Sigmoid colon (tissue), 7 donors: Measurements from ENCODE around the gene WIF1. TPM values are rescaled to one million over a fixed set of nuclear protein-coding genes. Genes with fewer than 3 reads are reported as not detected.

Experiments
- DNase-seq: peaks from one replicate; pipeline ENCODE4 v3.0.0-alpha.2; 2019
- H3K27ac ChIP-seq, 4 donors: fragments of 200-600 bp; sonication (generic); one replicate each; pipeline ENCODE4 v1.5.1; 2016 to 2019; ENCODE audit warnings: mild to moderate bottlenecking in 1 of 4
- H3K27me3 ChIP-seq, 3 donors: fragments of 200-600 bp; sonication (generic); one replicate each; pipeline ENCODE4 v1.5.1; 2019; ENCODE audit warnings: mild to moderate bottlenecking in 1 of 3
- H3K36me3 ChIP-seq, 4 donors: fragments of 200-600 bp; sonication (generic); one replicate each; pipeline ENCODE4 v1.5.1; 2016 to 2019
- H3K4me1 ChIP-seq, 4 donors: fragments of 200-600 bp; sonication (generic); one replicate each; pipeline ENCODE4 v1.5.1; 2017 to 2019
- H3K4me3 ChIP-seq, 4 donors: fragments of 200-600 bp; sonication (generic); one replicate each; pipeline ENCODE4 v1.5.1; 2017 to 2019; ENCODE audit warnings: mild to moderate bottlenecking in 2 of 4, moderate library complexity in 1 of 4
- H3K9me3 ChIP-seq, 4 donors: fragments of 200-600 bp in 3 of 4; sonication (generic) in 3 of 4; one replicate each; pipeline versions ENCODE4 v1.5.1 to v1.6.1; 2013 to 2019
- CTCF ChIP-seq, 4 experiments: fragments of 450-650 bp in 3 of 4; fragments of 200-600 bp in 1 of 4; IDR thresholded peaks; one replicate each; pipeline ENCODE4 v1.5.1; 2016 to 2019; ENCODE audit warnings: antibody characterized with exemption in 4 of 4, mild to moderate bottlenecking in 3 of 4, moderate library complexity in 2 of 4
- EP300 ChIP-seq, 4 donors: sonication (generic); formaldehyde crosslinking; IDR thresholded peaks; one replicate each; pipeline ENCODE4 v1.6.1; 2017; ENCODE audit warnings: antibody characterized with exemption in 4 of 4
- POLR2A ChIP-seq, 2 donors: fragments of 450-650 bp; IDR thresholded peaks; one replicate each; pipeline ENCODE4 v1.6.1; 2016; ENCODE audit warnings: antibody characterized with exemption in 2 of 2, mild to moderate bottlenecking in 2 of 2, moderate library complexity in 2 of 2
- POLR2AphosphoS5 ChIP-seq, 4 donors: sonication (generic); formaldehyde crosslinking; IDR thresholded peaks; one replicate each; pipeline ENCODE4 v1.6.1; 2017; ENCODE audit warnings: antibody characterized with exemption in 4 of 4
- WGBS, 2 donors: extraction: QIAGEN DNeasy Blood & Tissue Kit; methylation state at CpG; one replicate each; pipeline ENCODE4 v1.1.7; 2013; 5-methylcytosine and 5-hydroxymethylcytosine counted together
- intact Hi-C: fragments of 100-400 bp; cut with DNase I; formaldehyde crosslinking; loops from one replicate; pipeline ENCODE4 v1.15.1; 2023
- polyA plus RNA-seq, 3 donors: library from polyadenylated mRNA; stranded (reverse); fragments of 200-250 nt; gene quantifications; one replicate each; pipeline ENCODE4 v1.2.3, GENCODE V29; 2013
- total RNA-seq, 4 donors: library from RNA; depleted of rRNA; stranded (reverse); fragments of >200 nt; gene quantifications; one replicate each; pipeline ENCODE4 v1.1.0, GENCODE V29; 2016
- donor health status: healthy with polysubstance abuse.
- donor health status: Bipolar disorder and iron deficiency.
- donor health status: healthy.

The WIF1 gene
- total and polyA plus RNA-seq, 7 donors, result 0.15 TPM; not detected in 6

DNA sequence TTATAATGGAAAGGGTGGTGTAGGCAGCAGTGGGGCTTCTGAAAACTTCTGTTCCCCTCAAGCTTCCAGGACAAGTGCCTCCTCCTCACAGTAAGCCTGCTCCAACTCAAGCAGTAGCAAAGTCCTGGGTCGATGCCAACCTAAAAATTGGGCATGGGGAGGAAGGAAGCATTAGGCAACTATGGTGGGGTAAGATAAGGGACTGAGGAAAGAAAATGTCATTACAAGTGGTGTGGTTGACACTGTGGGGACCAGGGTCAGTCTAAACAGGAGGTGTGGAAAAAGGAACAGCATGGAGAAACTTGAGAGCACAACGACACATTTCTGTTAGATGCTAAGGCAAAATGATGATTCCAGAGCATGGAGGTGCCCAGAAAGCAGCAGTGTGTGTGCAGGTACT is 34.9 kb downstream of the WIF1 start:
- Histone ChIP-seq H3K4me3 (no peak overlapping the region), H3K27me3 (no peaks in the 10 kb centered on the region), H3K4me1 (no peaks in the 10 kb centered on the region), H3K9me3 (no peaks in the 10 kb centered on the region), H3K36me3 (no peaks in the 10 kb centered on the region), H3K27ac (no peak overlapping the region)
- intact Hi-C loops, result no loop called here
- DNase-seq, result no peak
- TF ChIP-seq POLR2A (IDR thresholded peaks at IDR 0.05) (no peak), EP300 (IDR thresholded peaks at IDR 0.05) (no peak), CTCF (IDR thresholded peaks at IDR 0.05) (no peak), POLR2AphosphoS5 (IDR thresholded peaks at IDR 0.05) (no peak)
- 42 to 83% methylated on average over 2 of the region's 2 CpGs for WGBS, 2 donors

- DNase-seq, result no peak
- Histone ChIP-seq H3K4me3 (no peak overlapping the region), H3K27ac (no peak overlapping the region), H3K36me3 (no peaks in the 10 kb centered on the region), H3K9me3 (no peaks in the 10 kb centered on the region), H3K4me1 (no peaks in the 10 kb centered on the region), H3K27me3 (no peaks in the 10 kb centered on the region)
- intact Hi-C loops, result no loop called here
- TF ChIP-seq POLR2AphosphoS5 (IDR thresholded peaks at IDR 0.05), result no peak
- 73% methylated on average over 3 of the region's 3 CpGs for WGBS, 2 donors
These were observed 36.5 kb downstream of the WIF1 start for GRCh38 chr12:65084579-65084978.

DNA sequence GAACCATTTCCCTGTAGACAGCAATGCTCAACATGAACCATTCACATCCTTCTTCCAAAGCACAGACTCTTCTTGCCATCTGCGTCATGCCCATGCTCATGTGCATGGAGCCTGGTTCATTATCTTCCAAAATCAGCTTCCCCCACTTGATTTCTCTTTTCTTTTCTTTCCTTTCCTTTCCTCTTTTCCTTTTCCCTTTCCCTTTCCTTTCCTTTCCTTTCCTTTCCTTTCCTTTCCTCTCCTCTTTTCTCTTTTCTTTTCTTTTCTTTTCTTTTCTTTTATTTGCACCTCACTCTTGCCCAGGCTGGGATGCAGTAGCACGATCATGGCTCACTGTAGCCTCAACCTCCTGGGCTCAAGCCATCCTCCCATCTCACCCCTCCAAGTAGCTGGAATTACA is 37.5 kb downstream of the WIF1 start:
- H3K36me3 ChIP-seq, result no peaks in the 10 kb centered on the region
- no peaks in the 10 kb centered on the region for H3K4me1 ChIP-seq
- 95 to 97% methylated on average over 2 of the region's 2 CpGs for WGBS, 2 donors
- no peak overlapping the region for H3K4me3 ChIP-seq
- H3K9me3 ChIP-seq, result no peaks in the 10 kb centered on the region
- TF ChIP-seq CTCF (IDR thresholded peaks at IDR 0.05) (no peak), EP300 (IDR thresholded peaks at IDR 0.05) (no peak), POLR2AphosphoS5 (IDR thresholded peaks at IDR 0.05) (no peak), POLR2A (IDR thresholded peaks at IDR 0.05) (no peak)
- DNase-seq, result no peak
- H3K27me3 ChIP-seq, result no peaks in the 10 kb centered on the region
- no peak overlapping the region for H3K27ac ChIP-seq
- intact Hi-C loops, result no loop called here

GRCh38 chr12:65082406-65082805 is 38.7 kb downstream of the WIF1 start:
- no peak overlapping the region for H3K27ac ChIP-seq
- intact Hi-C loops, result no loop called here
- H3K4me3 ChIP-seq, result no peak overlapping the region
- no peak for DNase-seq
- TF ChIP-seq EP300 (IDR thresholded peaks at IDR 0.05) (no peak), POLR2AphosphoS5 (IDR thresholded peaks at IDR 0.05) (no peak), POLR2A (IDR thresholded peaks at IDR 0.05) (no peak), CTCF (IDR thresholded peaks at IDR 0.05) (no peak)
- no peaks in the 10 kb centered on the region for H3K4me1 ChIP-seq
- H3K36me3 ChIP-seq, result no peaks in the 10 kb centered on the region
- H3K27me3 ChIP-seq, result no peaks in the 10 kb centered on the region
- no peaks in the 10 kb centered on the region for H3K9me3 ChIP-seq

DNA sequence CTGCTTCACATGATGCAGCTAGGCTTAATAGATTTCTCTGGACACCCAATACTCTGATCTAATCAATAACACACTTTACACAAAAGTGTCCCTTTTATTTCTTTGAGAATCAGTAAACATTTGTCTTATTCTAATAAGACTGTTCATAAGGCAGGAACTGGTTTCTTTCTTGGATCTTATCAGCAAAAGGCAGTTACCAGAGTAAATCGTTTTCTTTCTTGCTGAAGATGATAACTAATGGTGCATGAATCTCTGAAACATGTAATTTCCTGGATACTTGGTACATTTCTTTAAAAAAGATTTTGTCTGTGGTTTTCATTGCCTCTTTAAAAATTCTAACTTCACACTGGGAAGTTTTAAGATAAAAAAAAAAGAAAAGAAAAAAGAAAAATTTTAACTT is 39.6 kb downstream of the WIF1 start:
- no peaks in the 10 kb centered on the region for H3K4me1 ChIP-seq
- no peak for TF ChIP-seq CTCF (IDR thresholded peaks at IDR 0.05)
- no peak for TF ChIP-seq EP300 (IDR thresholded peaks at IDR 0.05)
- no peak for TF ChIP-seq POLR2A (IDR thresholded peaks at IDR 0.05)
- TF ChIP-seq POLR2AphosphoS5 (IDR thresholded peaks at IDR 0.05), result no peak
- intact Hi-C loops, result no loop called here
- no peak overlapping the region for H3K27ac ChIP-seq
- DNase-seq, result no peak
- H3K27me3 ChIP-seq, result no peaks in the 10 kb centered on the region
- no peak overlapping the region for H3K4me3 ChIP-seq
- 19 to 29% methylated on average over 1 of the region's 1 CpG for WGBS, 2 donors
- H3K36me3 ChIP-seq, result no peaks in the 10 kb centered on the region
- H3K9me3 ChIP-seq, result no peaks in the 10 kb centered on the region
